Esophagus squamous epithelium (tissue), 5 donors: ENCODE measurements around the gene CASP6. TPM values are rescaled to one million over a fixed set of nuclear protein-coding genes. Genes with fewer than 3 reads are reported as not detected.

Experiments
- DNase-seq: peaks from one replicate; lab custom pipeline; 2025; lab: John Stamatoyannopoulos, UW
- H3K27ac ChIP-seq, 4 donors: fragments of 200-600 bp; sonication (generic); one replicate each; pipeline ENCODE4 v1.5.1; 2016 to 2019; ENCODE audit warnings: mild to moderate bottlenecking in 1 of 4
- H3K27me3 ChIP-seq, 4 donors: fragments of 200-600 bp; sonication (generic); 1 replicate in 3 of 4; 2 replicates in 1 of 4; pipeline versions ENCODE4 v1.5.1 to v1.6.0; 2017 to 2021; ENCODE audit warnings: antibody characterized with exemption in 1 of 4
- H3K36me3 ChIP-seq, 3 donors: fragments of 200-600 bp; sonication (generic); one replicate each; pipeline ENCODE4 v1.5.1; 2016 to 2019
- H3K4me1 ChIP-seq, 3 donors: fragments of 200-600 bp; sonication (generic); one replicate each; pipeline ENCODE4 v1.5.1; 2017 to 2019
- H3K4me3 ChIP-seq, 4 donors: fragments of 200-600 bp; sonication (generic); 1 replicate in 3 of 4; 2 replicates in 1 of 4; pipeline ENCODE4 v1.5.1; 2016 to 2019; ENCODE audit warnings: mild to moderate bottlenecking in 2 of 4, moderate library complexity in 1 of 4
- H3K9me3 ChIP-seq, 3 donors: fragments of 200-600 bp; sonication (generic); one replicate each; pipeline ENCODE4 v1.5.1; 2016 to 2019
- CTCF ChIP-seq, 6 experiments: fragments of 450-650 bp in 4 of 6; fragments of 200-600 bp in 2 of 6; sonication (generic) in 2 of 6; IDR thresholded peaks; one replicate each; pipeline ENCODE4 v1.5.1; 2016 to 2019; ENCODE audit warnings: antibody characterized with exemption in 6 of 6, mild to moderate bottlenecking in 4 of 6, moderate library complexity in 4 of 6
- POLR2A ChIP-seq, 4 donors: fragments of 450-650 bp; IDR thresholded peaks; one replicate each; pipeline ENCODE4 v1.6.1; 2017; ENCODE audit warnings: antibody characterized with exemption in 4 of 4, mild to moderate bottlenecking in 4 of 4, moderate library complexity in 3 of 4
- WGBS, 2 donors: methylation state at CpG; one replicate each; pipeline ENCODE4 v1.1.5; 2018; 5-methylcytosine and 5-hydroxymethylcytosine counted together
- intact Hi-C: fragments of 100-400 bp; cut with DNase I; formaldehyde crosslinking; loops from one replicate; pipeline ENCODE4 v1.15.0; 2022
- total RNA-seq, 4 donors: library from RNA; depleted of rRNA; stranded (reverse); fragments of >200 nt; gene quantifications; one replicate each; pipeline ENCODE4 v1.1.0, GENCODE V29; 2016
- donor health status: DM: yes; HTN: yes; CAD: no.

Gene CASP6
- total RNA-seq, 4 donors from 2014 or later, result 7.0 to 21.9 (median 15.4) TPM

- no peak for DNase-seq
- H3K9me3 ChIP-seq, result no peaks in the 10 kb centered on the region
- H3K4me3 ChIP-seq, result no peak overlapping the region
- no peak for TF ChIP-seq CTCF (IDR thresholded peaks at IDR 0.05)
- TF ChIP-seq POLR2A (IDR thresholded peaks at IDR 0.05), result no peak
- peaks cover 0 to 2% (median 0%) of the 10 kb centered on the region in 3 donors for H3K4me1 ChIP-seq
- H3K36me3 ChIP-seq, result no peaks in the 10 kb centered on the region
- 87% methylated on average over 7 of the region's 7 CpGs for WGBS, 2 donors
- H3K27ac ChIP-seq, result no peak overlapping the region
- H3K27me3 ChIP-seq, result no peaks in the 10 kb centered on the region
- intact Hi-C loops, result no loop called here
Observed at GRCh38 chr4:109735566-109736365, 32.5 kb upstream of the CASP6 start.

- no peaks in the 10 kb centered on the region for H3K27me3 ChIP-seq
- intact Hi-C loops, result no loop called here
- 78 to 82% methylated on average over 5 of the region's 5 CpGs for WGBS, 2 donors
- no peak overlapping the region for H3K27ac ChIP-seq
- DNase-seq, result no peak
- no peak overlapping the region for H3K4me3 ChIP-seq
- no peaks in the 10 kb centered on the region for H3K36me3 ChIP-seq
- TF ChIP-seq POLR2A (IDR thresholded peaks at IDR 0.05) (no peak), CTCF (IDR thresholded peaks at IDR 0.05) (no peak)
- peaks cover 0 to 15% (median 5%) of the 10 kb centered on the region in 3 donors for H3K4me1 ChIP-seq
- H3K9me3 ChIP-seq, result no peaks in the 10 kb centered on the region
Observed at GRCh38 chr4:109733728-109734127, 30.5 kb upstream of the CASP6 start.

- peak overlapping the region; percentile 78 to 94 (median 83) for H3K4me3 ChIP-seq
- 52 to 79% methylated on average over 14 to 20 of the region's 21 CpGs for WGBS, 2 donors
- no peak for DNase-seq
Observed at GRCh38 chr4:109730619-109731545, 27.6 kb upstream of the CASP6 start.

GRCh38 chr4:109729718-109730618 lies 26.7 kb upstream of the CASP6 start, which contains the start of gene PLA2G12A:
Gene PLA2G12A (minus strand): TSS chr4:109730070. CDS start chr4:109729809, 261 bp downstream.
- no peaks in the 10 kb centered on the region for H3K9me3 ChIP-seq
- TF ChIP-seq CTCF (IDR thresholded peaks at IDR 0.05) (no peak), POLR2A (IDR thresholded peaks at IDR 0.05) (peak in 3 of 4 donors; percentile 18 to 85 (median 55))
- H3K4me3 ChIP-seq, result peak within 1 kb of the TSS; percentile 78 to 94 (median 83)
- peak; percentile 15 for DNase-seq
- H3K4me1 ChIP-seq, result peaks cover 3 to 31% (median 5%) of the 10 kb centered on the region in 3 donors
- peak within 1 kb of the TSS; percentile 88 to 91 (median 89) for H3K27ac ChIP-seq
- H3K27me3 ChIP-seq, result no peaks in the 10 kb centered on the region
- intact Hi-C loops, result loop anchor here (5.0 to 10.0 kb wide), 2 partner anchors 87 to 295 kb away; partner anchors contain the start of genes GAR1 and SEC24B
- 0 to 1% methylated on average over 1 to 12 of the region's 83 CpGs for WGBS, 2 donors
- H3K36me3 ChIP-seq, result no peaks in the 10 kb centered on the region

More at GRCh38 chr4:109730619-109731545, 27.6 kb upstream of the CASP6 start:
- Histone ChIP-seq H3K4me1 (peaks cover 3 to 31% (median 5%) of the 10 kb centered on the region in 3 donors), H3K27me3 (no peaks in the 10 kb centered on the region), H3K36me3 (no peaks in the 10 kb centered on the region), H3K9me3 (no peaks in the 10 kb centered on the region), H3K27ac (peak overlapping the region; percentile 88 to 91 (median 89))
- TF ChIP-seq CTCF (IDR thresholded peaks at IDR 0.05) (no peak), POLR2A (IDR thresholded peaks at IDR 0.05) (no peak)
- intact Hi-C loops, result no loop called here
